ENCODE data around the gene ASIC4. TPM values are rescaled to one million over a fixed set of nuclear protein-coding genes. Genes with fewer than 3 reads are reported as not detected.

Gene ASIC4
- total RNA-seq, 1 experiment from 2014 or later: 0.11 TPM

DNA sequence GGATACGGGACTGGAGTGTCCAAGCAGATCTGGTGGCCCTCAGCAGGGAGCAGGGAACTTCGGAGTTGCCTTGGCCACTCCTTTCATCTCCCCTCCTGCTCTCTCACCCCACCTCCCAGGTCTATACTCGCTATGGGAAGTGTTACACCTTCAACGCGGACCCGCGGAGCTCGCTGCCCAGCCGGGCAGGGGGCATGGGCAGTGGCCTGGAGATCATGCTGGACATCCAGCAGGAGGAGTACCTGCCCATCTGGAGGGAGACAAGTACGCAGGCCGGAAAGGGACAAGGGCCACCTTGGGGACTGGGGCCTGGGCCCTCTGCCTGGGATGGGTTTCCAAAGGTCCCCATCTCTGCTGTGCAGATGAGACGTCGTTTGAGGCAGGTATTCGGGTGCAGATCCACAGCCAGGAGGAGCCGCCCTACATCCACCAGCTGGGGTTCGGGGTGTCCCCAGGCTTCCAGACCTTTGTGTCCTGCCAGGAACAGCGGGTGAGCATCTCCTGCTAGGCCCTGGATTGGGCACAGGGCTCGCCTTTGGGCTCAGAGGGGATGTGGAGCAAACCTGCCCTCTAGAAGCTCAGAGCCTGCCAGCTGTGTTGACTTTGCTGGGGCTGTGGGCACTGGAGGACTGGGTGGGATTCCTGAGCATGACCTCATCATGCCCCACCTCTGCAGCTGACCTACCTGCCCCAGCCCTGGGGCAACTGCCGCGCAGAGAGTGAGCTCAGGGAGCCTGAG lies 17.5 kb downstream of the ASIC4 start:
- Histone ChIP-seq H3F3A (ENCODE audit: low read length, unreplicated experiment) (no peaks in the 10 kb centered on the region), H3K36me3 (ENCODE audit: low read depth, low read length) (no peaks in the 10 kb centered on the region), H3K27ac (ENCODE audit: low read length) (no peak overlapping the region), H3K9me2 (replicated peaks; ENCODE audit: low read length) (no peaks in the 10 kb centered on the region), H3K79me2 (ENCODE audit: low read length) (no peaks in the 10 kb centered on the region), H3K4me1 (ENCODE audit: insufficient read depth, low read length) (no peaks in the 10 kb centered on the region), H2AFZ (ENCODE audit: low read length) (no peak overlapping the region), H3K4me3 (ENCODE audit: low read length) (no peak overlapping the region), H4K20me1 (ENCODE audit: low read length) (no peaks in the 10 kb centered on the region), H3K4me2 (ENCODE audit: low read length) (no peak overlapping the region), H3K9me3 (ENCODE audit: low read length) (no peaks in the 10 kb centered on the region), H3K27me3 (ENCODE audit: low read length) (peaks cover 10% of the 10 kb centered on the region), H3K9ac (ENCODE audit: low read length) (no peak overlapping the region)
- DNase-seq (no peak), ATAC-seq (no peak)
- intact Hi-C loops (cut with micrococcal nuclease): no loop called here
- no peak for TF ChIP-seq EZH2phosphoT487 (IDR thresholded peaks at IDR 0.05; ENCODE audit: borderline replicate concordance, low read length)
- TF ChIP-seq, protein P1, sequence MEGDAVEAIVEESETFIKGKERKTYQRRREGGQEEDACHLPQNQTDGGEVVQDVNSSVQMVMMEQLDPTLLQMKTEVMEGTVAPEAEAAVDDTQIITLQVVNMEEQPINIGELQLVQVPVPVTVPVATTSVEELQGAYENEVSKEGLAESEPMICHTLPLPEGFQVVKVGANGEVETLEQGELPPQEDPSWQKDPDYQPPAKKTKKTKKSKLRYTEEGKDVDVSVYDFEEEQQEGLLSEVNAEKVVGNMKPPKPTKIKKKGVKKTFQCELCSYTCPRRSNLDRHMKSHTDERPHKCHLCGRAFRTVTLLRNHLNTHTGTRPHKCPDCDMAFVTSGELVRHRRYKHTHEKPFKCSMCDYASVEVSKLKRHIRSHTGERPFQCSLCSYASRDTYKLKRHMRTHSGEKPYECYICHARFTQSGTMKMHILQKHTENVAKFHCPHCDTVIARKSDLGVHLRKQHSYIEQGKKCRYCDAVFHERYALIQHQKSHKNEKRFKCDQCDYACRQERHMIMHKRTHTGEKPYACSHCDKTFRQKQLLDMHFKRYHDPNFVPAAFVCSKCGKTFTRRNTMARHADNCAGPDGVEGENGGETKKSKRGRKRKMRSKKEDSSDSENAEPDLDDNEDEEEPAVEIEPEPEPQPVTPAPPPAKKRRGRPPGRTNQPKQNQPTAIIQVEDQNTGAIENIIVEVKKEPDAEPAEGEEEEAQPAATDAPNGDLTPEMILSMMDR (conservative IDR thresholded peaks at IDR 0.05; ENCODE audit: low read depth, low read length): no peak
- TF ChIP-seq EZH2 (IDR thresholded peaks at IDR 0.05; ENCODE audit: low read length, unreplicated experiment): no peak
- ChIA-PET POLR2A (ENCODE audit: unreplicated experiment) (no interaction called here), CTCF (no interaction called here)
- BruUV-seq (replicated peaks): no TSS peak

DNA sequence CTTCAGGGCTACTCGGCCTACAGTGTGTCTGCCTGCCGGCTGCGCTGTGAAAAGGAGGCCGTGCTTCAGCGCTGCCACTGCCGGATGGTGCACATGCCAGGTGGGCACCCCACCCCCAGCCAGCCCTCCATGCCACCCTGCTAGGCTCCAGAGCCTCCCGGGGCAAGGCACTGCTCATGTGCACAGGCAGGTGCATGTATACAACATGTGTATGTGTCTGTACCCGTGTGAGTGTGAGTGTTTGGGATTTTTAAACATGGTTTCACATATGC lies 18.0 kb downstream of the ASIC4 start:
- DNase-seq (no peak), ATAC-seq (no peak)
- Histone ChIP-seq H3K9me2 (replicated peaks; ENCODE audit: low read length) (no peaks in the 10 kb centered on the region), H3K4me1 (ENCODE audit: insufficient read depth, low read length) (no peaks in the 10 kb centered on the region), H3K9me3 (ENCODE audit: low read length) (no peaks in the 10 kb centered on the region), H3F3A (ENCODE audit: low read length, unreplicated experiment) (no peaks in the 10 kb centered on the region), H3K27me3 (ENCODE audit: low read length) (peaks cover 10% of the 10 kb centered on the region), H3K27ac (ENCODE audit: low read length) (no peak overlapping the region), H3K36me3 (ENCODE audit: low read depth, low read length) (no peaks in the 10 kb centered on the region), H3K9ac (ENCODE audit: low read length) (no peak overlapping the region), H4K20me1 (ENCODE audit: low read length) (no peaks in the 10 kb centered on the region), H2AFZ (ENCODE audit: low read length) (no peak overlapping the region), H3K79me2 (ENCODE audit: low read length) (no peaks in the 10 kb centered on the region), H3K4me2 (ENCODE audit: low read length) (no peak overlapping the region), H3K4me3 (ENCODE audit: low read length) (no peak overlapping the region)
- TF ChIP-seq, protein P1 (conservative IDR thresholded peaks at IDR 0.05; ENCODE audit: low read depth, low read length): no peak
- TF ChIP-seq EZH2 (IDR thresholded peaks at IDR 0.05; ENCODE audit: low read length, unreplicated experiment) (no peak), EZH2phosphoT487 (IDR thresholded peaks at IDR 0.05; ENCODE audit: borderline replicate concordance, low read length) (no peak)
- no TSS peak for BruUV-seq (replicated peaks)
- intact Hi-C loops (cut with micrococcal nuclease): no loop called here
- CTCF ChIA-PET: no interaction called here
- POLR2A ChIA-PET (ENCODE audit: unreplicated experiment): no interaction called here

DNA sequence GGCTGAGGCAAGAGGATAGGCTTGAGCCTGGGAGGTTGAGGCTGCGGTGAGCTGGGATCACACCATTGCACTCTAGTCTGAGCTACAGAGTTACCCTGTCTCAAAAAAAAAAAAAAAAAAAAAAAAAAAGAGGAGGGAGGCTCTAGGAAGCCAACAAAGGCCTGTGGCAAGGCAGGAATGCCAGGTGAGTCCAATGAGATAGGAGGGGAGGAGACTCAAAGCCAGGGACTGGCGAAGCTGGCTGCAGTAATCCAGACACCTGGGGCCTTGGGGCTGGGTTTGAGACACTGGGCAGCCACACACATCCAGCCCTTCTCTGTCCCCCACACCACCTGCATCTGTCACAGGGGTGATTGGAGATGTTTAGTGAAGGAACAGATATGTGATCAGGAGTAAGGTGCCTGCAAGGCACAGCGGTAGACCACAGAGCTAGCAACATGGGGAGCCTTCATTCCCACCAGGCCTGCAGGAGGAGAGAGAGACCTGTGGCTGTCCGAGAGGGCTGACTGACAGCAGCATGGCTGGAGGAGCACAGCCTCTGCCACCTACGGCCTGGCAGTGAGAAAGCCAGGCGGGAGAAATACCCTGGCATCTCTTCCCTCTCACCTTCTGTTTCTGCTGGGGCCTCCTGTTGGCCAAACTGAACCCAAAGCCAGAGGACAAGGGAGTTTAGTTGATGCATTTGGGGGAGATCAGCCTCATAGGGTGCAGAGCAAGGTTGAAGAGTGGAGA lies 19.8 kb downstream of the ASIC4 start:
- intact Hi-C loops (cut with micrococcal nuclease): no loop called here
- ATAC-seq: no peak

More for the DNA sequence above, 19.8 kb downstream of the ASIC4 start:
- ChIA-PET CTCF (no interaction called here), POLR2A (ENCODE audit: unreplicated experiment) (no interaction called here)
- Histone ChIP-seq H4K20me1 (ENCODE audit: low read length) (no peaks in the 10 kb centered on the region), H3K9me2 (replicated peaks; ENCODE audit: low read length) (no peaks in the 10 kb centered on the region), H3K4me3 (ENCODE audit: low read length) (no peak overlapping the region), H3K27me3 (ENCODE audit: low read length) (peaks cover 1% of the 10 kb centered on the region), H3K27ac (ENCODE audit: low read length) (no peak overlapping the region), H3K36me3 (ENCODE audit: low read depth, low read length) (peaks cover 1% of the 10 kb centered on the region; the same call in 1 of the 2 replicates), H3F3A (ENCODE audit: low read length, unreplicated experiment) (no peaks in the 10 kb centered on the region), H3K4me1 (ENCODE audit: insufficient read depth, low read length) (no peaks in the 10 kb centered on the region), H3K4me2 (ENCODE audit: low read length) (no peak overlapping the region), H3K9ac (ENCODE audit: low read length) (no peak overlapping the region), H2AFZ (ENCODE audit: low read length) (no peak overlapping the region), H3K9me3 (ENCODE audit: low read length) (no peaks in the 10 kb centered on the region), H3K79me2 (ENCODE audit: low read length) (no peaks in the 10 kb centered on the region)
- BruUV-seq (replicated peaks): no TSS peak
- no peak for DNase-seq
- TF ChIP-seq EZH2phosphoT487 (IDR thresholded peaks at IDR 0.05; ENCODE audit: borderline replicate concordance, low read length): no peak
- no peak for TF ChIP-seq EZH2 (IDR thresholded peaks at IDR 0.05; ENCODE audit: low read length, unreplicated experiment)
- TF ChIP-seq, protein P1 (conservative IDR thresholded peaks at IDR 0.05; ENCODE audit: low read depth, low read length): no peak

Data from PC-3 (cell line).